Astrocyte of the spinal cord (primary cell): ENCODE results near the gene PDCD10.

ENCODE experiments used
- DNase-seq: peaks from one replicate; pipeline ENCODE4 v3.0.0; 2011; ENCODE audit warnings: low read depth, low spot score
- H3K4me3 ChIP-seq: 2 replicates; pipeline ENCODE4 v1.5.1; 2011; ENCODE audit warnings: low read depth, mild to moderate bottlenecking, low read length, moderate library complexity
- CTCF ChIP-seq: IDR thresholded peaks from 2 replicates; pipeline ENCODE4 v1.5.1; 2012; ENCODE audit warnings: low read depth, mild to moderate bottlenecking, low read length, inconsistent platforms
- in situ Hi-C: cut with HindIII; loops from 2 replicates; pipeline ENCODE4 v1.10.0; 2017; ENCODE audit warnings: low sequenced_read_pairs

Gene PDCD10

DNA sequence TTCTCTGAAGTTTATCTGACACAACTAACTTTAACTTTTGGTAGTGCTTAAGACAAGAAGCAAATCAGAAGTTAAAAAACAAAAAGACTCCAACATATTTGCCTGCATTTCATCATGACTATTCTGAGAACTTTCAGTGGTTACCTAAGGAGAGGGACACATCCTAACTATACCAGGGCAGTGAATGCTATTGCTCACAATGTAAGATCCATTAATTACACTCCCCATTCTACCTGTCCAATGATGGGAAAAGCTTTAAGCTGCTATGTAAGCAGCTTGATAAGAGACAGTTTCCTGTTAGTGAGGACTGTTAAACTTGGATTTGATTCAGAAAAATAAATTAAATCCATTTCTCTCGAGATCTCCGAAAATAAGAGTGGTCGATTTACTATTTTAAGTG lies 38.3 kb upstream of the PDCD10 start:
- in situ Hi-C loops = no loop called here
- DNase-seq = no peak
- no peak overlapping the region for H3K4me3 ChIP-seq
- TF ChIP-seq CTCF = no peak

DNA sequence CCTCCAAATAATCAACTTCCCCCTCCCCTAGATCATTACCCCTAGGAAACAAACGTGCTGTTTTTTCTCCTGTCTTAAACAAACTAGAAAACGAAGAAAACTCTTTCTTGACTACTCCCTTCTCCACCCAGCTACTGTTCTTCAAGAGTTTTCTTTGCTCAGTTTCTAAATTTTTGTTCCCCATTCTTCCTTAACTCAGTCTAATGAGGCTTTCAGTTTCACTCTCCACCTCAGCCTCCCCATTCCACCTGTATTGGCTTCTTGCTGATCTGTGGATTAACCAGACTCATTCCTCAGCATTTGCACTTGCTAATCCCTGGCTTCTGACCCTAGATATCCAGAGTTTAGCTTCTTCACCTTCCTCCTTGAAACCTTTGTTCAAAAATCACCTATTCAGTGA lies 27.6 kb upstream of the PDCD10 start:
- DNase-seq = no peak
- no peak for TF ChIP-seq CTCF
- in situ Hi-C loops = no loop called here
- no peak overlapping the region for H3K4me3 ChIP-seq

DNA sequence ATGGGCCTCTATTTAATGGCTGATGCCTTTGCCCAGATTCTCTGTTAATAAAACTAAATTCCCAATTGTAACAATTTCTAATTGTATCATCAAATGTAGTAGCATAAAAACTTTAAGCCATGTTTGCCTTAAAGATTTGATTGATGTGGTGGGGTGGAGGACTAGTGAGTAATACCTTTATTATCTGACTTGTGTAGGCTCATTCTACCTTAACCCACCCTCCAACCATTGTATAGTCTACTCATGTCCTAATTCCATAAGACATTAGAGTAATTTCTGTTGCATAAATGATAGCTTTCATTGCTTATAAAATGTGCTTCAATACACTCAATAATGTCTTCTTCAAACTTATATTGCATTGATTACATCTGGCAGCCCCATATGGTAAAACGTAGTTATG lies 26.6 kb upstream of the PDCD10 start:
- in situ Hi-C loops = no loop called here
- DNase-seq = no peak
- no peak for TF ChIP-seq CTCF

DNA sequence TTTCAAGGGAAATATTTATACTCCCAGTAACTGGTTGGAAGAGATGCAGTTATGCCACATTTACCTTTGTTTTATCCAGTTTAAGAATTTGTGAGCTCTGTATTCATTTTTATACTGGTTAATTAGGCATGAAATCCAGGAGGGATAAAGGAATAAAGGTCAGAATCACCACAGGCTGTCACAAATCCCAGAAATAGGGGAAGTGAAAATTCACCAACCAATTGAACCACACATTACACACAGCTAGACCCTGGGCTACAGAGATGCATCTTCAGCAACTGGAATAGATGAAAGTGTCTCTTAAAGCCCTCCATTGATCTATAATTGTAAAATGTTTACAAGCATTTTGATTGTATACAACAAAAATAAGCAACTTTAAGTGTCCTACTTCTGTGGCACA lies 19.4 kb upstream of the PDCD10 start:
- TF ChIP-seq CTCF = no peak
- in situ Hi-C loops = no loop called here
- H3K4me3 ChIP-seq = no peak overlapping the region
- DNase-seq = no peak

More for the DNA sequence above, 26.6 kb upstream of the PDCD10 start:
- H3K4me3 ChIP-seq = no peak overlapping the region

DNA sequence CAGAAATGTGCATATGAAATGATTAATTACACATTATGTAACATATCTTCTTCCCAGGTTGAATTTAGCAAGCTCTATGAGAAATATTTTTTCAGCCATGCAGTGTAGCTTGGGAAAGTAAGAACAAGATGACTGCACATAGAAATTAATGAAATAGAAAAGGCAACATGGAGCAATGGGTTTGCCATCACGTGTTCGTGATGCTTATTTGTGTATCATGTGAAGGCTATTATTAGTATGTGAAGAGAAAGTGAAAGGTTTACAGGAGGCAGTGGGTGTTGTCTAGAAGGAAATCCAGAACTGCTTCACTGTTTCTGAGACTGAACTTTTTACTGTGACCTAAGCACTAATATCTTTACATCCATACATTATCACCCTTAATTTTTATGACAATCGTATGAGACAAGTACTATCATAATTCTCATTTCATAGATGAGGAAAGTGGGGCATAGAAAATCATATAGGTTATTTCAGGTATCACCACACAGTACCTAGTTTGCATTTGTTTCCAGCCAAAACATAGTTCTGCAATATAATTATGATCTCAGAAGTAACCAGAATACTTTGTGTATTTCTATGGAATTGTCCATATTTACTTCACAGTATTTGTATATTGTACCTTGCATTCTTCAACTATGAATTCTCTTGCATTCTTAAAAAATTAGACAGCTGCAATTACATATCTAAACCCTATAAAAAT lies 15.7 kb upstream of the PDCD10 start:
- no peak overlapping the region for H3K4me3 ChIP-seq
- TF ChIP-seq CTCF = no peak
- no peak for DNase-seq
- in situ Hi-C loops = no loop called here

DNA sequence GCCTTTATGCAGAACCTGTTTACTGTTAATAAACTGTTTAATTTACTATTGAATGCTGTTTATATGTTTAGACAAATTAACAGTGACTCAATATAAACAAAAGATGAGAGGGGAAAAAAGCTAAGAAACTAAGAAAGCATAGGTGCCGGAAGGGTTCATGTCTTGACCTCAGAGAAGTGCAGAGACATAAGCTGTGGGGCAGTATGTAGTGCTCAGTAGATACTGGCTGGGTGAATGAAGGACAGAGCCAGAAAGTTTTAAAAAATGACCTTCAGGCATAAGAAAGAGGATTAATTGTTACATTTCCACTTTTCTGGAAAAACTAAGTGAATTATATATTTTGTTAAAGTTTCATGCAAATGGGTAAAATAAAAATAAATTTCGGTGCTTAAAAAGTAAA lies 15.0 kb upstream of the PDCD10 start:
- H3K4me3 ChIP-seq = no peak overlapping the region
- in situ Hi-C loops = no loop called here
- TF ChIP-seq CTCF = no peak
- DNase-seq = no peak

DNA sequence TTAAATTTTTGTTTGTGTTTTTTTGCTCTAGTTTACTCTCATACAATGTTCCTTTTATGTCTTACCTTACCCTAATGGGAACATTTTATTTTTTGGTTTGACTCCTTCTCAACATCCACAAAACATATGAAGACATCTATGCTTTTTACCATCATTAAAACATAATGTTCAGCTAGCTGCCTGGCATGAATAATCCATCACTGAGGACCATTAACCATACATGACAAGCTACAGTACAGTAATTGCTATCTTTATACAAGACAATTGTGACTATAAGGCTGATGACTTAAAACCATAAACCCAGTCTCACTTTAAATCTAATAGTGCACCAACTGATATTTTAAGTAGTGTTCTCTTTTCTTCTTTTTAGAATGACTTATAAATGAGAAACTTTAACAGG lies 14.5 kb upstream of the PDCD10 start:
- no peak for DNase-seq
- H3K4me3 ChIP-seq = no peak overlapping the region
- in situ Hi-C loops = no loop called here
- no peak for TF ChIP-seq CTCF
